ENCODE results near the gene GET4.

Gene GET4

DNA sequence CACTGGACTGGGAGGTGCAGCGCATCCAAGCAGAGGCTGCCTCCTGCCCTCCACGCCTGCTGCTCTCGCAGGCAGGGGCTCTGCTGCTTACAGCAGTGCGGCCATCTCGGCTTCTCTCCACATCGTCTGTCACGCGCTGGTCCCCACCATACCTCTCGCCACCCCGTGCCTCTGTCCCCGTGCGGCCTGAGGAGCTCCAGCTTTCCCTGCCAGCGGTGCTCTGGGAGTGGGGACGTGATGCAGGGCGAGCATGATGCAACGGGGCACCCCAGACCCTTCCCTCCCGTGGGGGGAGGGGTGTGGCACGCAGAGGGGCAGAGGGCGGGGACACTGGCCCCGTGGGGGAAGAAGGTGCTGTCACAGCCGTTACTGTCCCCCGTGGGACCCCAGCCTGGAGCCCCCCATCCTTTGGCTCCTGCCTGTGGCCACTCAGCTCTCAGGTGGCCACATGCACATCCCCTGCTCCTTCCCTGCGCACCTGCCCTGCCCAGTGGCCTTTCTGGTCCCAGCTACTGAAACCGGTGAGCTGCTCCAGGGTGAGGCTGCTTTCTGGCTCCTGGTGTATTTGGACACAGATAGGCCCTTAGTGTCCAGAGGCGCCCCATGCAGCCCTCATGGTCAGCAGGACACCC, 9.0 kb downstream of the GET4 start:
- Histone ChIP-seq H3K27me3 (replicated peaks) (no peaks in the 10 kb centered on the region), H3K27ac (no peak overlapping the region), H3K36me3 (replicated peaks) (peaks cover 12% of the 10 kb centered on the region), H3K4me3 (ENCODE audit: low read depth, low read length) (no peak overlapping the region)
- no peak for DNase-seq
- in situ Hi-C loops (cut with HindIII; ENCODE audit: low pct_ligation_motif_present, low sequenced_read_pairs), result no loop called here
- no peak for TF ChIP-seq CTCF (IDR thresholded peaks at IDR 0.05; ENCODE audit: low read depth, low read length, missing control alignments)

GRCh38 chr7:885893-886625, 9.7 kb downstream of the GET4 start:
- Histone ChIP-seq H3K4me3 (ENCODE audit: low read depth, low read length) (no peak overlapping the region), H3K36me3 (replicated peaks) (peaks cover 14% of the 10 kb centered on the region), H3K27me3 (replicated peaks) (no peaks in the 10 kb centered on the region), H3K27ac (no peak overlapping the region)
- no peak for TF ChIP-seq CTCF (IDR thresholded peaks at IDR 0.05; ENCODE audit: low read depth, low read length, missing control alignments)
- no peak for DNase-seq
- in situ Hi-C loops (cut with HindIII; ENCODE audit: low pct_ligation_motif_present, low sequenced_read_pairs), result no loop called here

DNA sequence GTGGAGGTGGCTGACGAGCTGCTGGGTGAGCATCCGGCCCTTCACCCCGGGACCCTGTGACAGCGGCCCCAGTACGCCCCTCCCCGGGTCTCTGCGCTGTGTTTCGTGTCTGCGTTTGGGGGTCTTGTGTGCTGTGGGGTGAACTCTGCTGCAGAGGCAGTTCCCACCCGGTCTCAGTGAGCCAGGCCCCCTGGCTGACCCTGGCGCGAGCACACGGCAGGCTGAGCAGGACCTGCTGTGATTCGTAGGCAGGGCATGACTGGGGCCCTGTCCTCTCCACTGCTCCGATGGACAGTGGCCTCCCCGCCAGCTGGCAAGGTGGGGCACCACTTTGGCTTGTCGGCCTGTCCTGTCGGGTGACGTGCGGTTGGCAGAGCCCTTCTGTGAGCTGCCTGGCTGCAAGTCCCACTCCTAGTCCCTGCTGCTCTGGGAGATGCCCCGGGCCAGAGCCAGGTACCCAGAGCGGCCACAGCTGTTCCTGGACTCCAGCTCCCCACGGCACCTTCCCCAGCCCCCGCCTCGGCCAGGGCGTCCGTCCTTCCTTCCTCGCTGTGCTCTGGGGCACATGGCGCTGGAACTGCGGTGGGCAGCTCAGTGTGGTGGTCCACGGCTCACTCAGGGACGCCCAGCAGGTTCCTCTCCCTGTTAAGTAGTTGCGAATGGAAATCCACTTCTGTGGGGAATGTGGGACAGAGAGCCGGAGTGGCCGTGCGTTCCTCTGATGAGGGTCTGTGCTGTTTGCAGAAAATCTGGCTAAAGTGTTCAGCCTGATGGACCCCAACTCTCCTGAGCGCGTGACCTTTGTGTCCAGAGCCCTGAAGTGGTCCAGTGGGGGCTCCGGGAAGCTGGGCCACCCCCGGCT, 10.5 kb downstream of the GET4 start:
- no peak for DNase-seq
- Histone ChIP-seq H3K4me3 (ENCODE audit: low read depth, low read length) (no peak overlapping the region), H3K27ac (no peak overlapping the region), H3K27me3 (replicated peaks) (no peaks in the 10 kb centered on the region), H3K36me3 (replicated peaks) (peaks cover 22% of the 10 kb centered on the region)
- in situ Hi-C loops (cut with HindIII; ENCODE audit: low pct_ligation_motif_present, low sequenced_read_pairs), result no loop called here
- no peak for TF ChIP-seq CTCF (IDR thresholded peaks at IDR 0.05; ENCODE audit: low read depth, low read length, missing control alignments)

DNA sequence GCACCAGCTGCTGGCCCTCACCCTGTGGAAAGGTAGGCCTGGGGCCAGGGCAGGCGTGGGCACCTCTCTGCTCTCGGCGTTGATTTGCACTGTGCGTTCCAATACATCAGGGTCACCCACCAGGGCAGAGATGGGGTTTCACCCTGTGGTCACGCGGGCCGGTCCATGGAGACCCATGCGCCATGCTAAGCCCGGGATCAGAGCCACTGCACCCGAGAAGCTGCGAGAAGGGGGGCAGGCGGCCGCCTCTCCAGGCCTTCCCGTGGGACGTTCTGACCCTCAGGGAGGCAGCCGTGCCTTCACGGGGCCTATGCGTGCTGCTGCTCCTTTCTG, 11.1 kb downstream of the GET4 start:
- TF ChIP-seq CTCF (IDR thresholded peaks at IDR 0.05; ENCODE audit: low read depth, low read length, missing control alignments), result no peak
- Histone ChIP-seq H3K4me3 (ENCODE audit: low read depth, low read length) (no peak overlapping the region), H3K36me3 (replicated peaks) (peaks cover 27% of the 10 kb centered on the region), H3K27ac (no peak overlapping the region), H3K27me3 (replicated peaks) (no peaks in the 10 kb centered on the region)
- in situ Hi-C loops (cut with HindIII; ENCODE audit: low pct_ligation_motif_present, low sequenced_read_pairs), result no loop called here
- no peak for DNase-seq

GRCh38 chr7:888081-889024, 12.0 kb downstream of the GET4 start:
- DNase-seq, result no peak
- Histone ChIP-seq H3K27ac (no peak overlapping the region), H3K27me3 (replicated peaks) (no peaks in the 10 kb centered on the region), H3K36me3 (replicated peaks) (peaks cover 27% of the 10 kb centered on the region), H3K4me3 (ENCODE audit: low read depth, low read length) (no peak overlapping the region)
- in situ Hi-C loops (cut with HindIII; ENCODE audit: low pct_ligation_motif_present, low sequenced_read_pairs), result no loop called here
- no peak for TF ChIP-seq CTCF (IDR thresholded peaks at IDR 0.05; ENCODE audit: low read depth, low read length, missing control alignments)

Data from brain microvascular endothelial cell (primary cell).